CD1c-positive myeloid dendritic cell (primary cell): Measurements from ENCODE around the gene MYT1.

ENCODE experiments used
- DNase-seq: peaks from one replicate; pipeline ENCODE4 v3.0.0-alpha.2; 2016; ENCODE audit errors: extremely low spot score

MYT1 gene

GRCh38 chr20:64189986-64190385, 25.7 kb downstream of the MYT1 start:
- DNase-seq, result no peak

GRCh38 chr20:64191002-64191401, 26.8 kb downstream of the MYT1 start:
- no peak for DNase-seq

- no peak for DNase-seq
Measured at GRCh38 chr20:64192406-64192805, 28.2 kb downstream of the MYT1 start.

GRCh38 chr20:64193058-64193457, 28.8 kb downstream of the MYT1 start:
- no peak for DNase-seq

- DNase-seq, result no peak
Measured at GRCh38 chr20:64194269-64194668, 30.0 kb downstream of the MYT1 start.

- no peak for DNase-seq
Measured at GRCh38 chr20:64196309-64196708, 32.1 kb downstream of the MYT1 start.

GRCh38 chr20:64196847-64197306, 32.6 kb downstream of the MYT1 start:
- DNase-seq, result no peak

GRCh38 chr20:64198347-64198746, 34.1 kb downstream of the MYT1 start:
- no peak for DNase-seq

- DNase-seq, result no peak
Measured at GRCh38 chr20:64199395-64199794, 35.1 kb downstream of the MYT1 start.

GRCh38 chr20:64200740-64201139, 36.5 kb downstream of the MYT1 start:
- no peak for DNase-seq

- no peak for DNase-seq
Measured at GRCh38 chr20:64201653-64202052, 37.4 kb downstream of the MYT1 start.

- DNase-seq, result no peak
Measured at GRCh38 chr20:64203037-64203777, 39.0 kb downstream of the MYT1 start.

- no peak for DNase-seq
Measured at GRCh38 chr20:64205611-64206026, 41.4 kb downstream of the MYT1 start.

GRCh38 chr20:64206614-64207013, 42.4 kb downstream of the MYT1 start:
- no peak for DNase-seq

- DNase-seq, result no peak
Measured at GRCh38 chr20:64207641-64208590, 43.7 kb downstream of the MYT1 start.

- no peak for DNase-seq
Measured at GRCh38 chr20:64209148-64209547, 44.9 kb downstream of the MYT1 start.

- no peak for DNase-seq
Measured at GRCh38 chr20:64210656-64211369, 46.6 kb downstream of the MYT1 start.

GRCh38 chr20:64211874-64212658, 47.8 kb downstream of the MYT1 start:
- no peak for DNase-seq

- no peak for DNase-seq
Measured at GRCh38 chr20:64212755-64213154, 48.5 kb downstream of the MYT1 start.

GRCh38 chr20:64214113-64214512, 49.9 kb downstream of the MYT1 start:
- no peak for DNase-seq

- DNase-seq, result no peak
Measured at GRCh38 chr20:64214952-64215351, 50.7 kb downstream of the MYT1 start.
